ENCODE results near the gene DIMT1.

DIMT1 gene

GRCh38 chr5:62403411-62404250, at the start of gene DIMT1:
Gene DIMT1, minus strand, starts transcription at chr5:62403905. Its CDS starts 133 bp downstream, at chr5:62403772.
- peak; percentile 97 for DNase-seq

- no peak for DNase-seq
Observed at GRCh38 chr5:62450259-62450658, 46.6 kb upstream of the DIMT1 start.

GRCh38 chr5:62448528-62448927, 44.8 kb upstream of the DIMT1 start:
- DNase-seq = no peak

- no peak for DNase-seq
Observed at GRCh38 chr5:62432621-62433064, 28.9 kb upstream of the DIMT1 start.

- peak; percentile 27 for DNase-seq
Observed at GRCh38 chr5:62431735-62432620, 28.3 kb upstream of the DIMT1 start.

- DNase-seq = no peak
Observed at GRCh38 chr5:62424763-62425162, 21.1 kb upstream of the DIMT1 start.

- DNase-seq = no peak
Observed at GRCh38 chr5:62421414-62421813, 17.7 kb upstream of the DIMT1 start.

- no peak for DNase-seq
Observed at GRCh38 chr5:62419609-62420008, 15.9 kb upstream of the DIMT1 start.

DNA sequence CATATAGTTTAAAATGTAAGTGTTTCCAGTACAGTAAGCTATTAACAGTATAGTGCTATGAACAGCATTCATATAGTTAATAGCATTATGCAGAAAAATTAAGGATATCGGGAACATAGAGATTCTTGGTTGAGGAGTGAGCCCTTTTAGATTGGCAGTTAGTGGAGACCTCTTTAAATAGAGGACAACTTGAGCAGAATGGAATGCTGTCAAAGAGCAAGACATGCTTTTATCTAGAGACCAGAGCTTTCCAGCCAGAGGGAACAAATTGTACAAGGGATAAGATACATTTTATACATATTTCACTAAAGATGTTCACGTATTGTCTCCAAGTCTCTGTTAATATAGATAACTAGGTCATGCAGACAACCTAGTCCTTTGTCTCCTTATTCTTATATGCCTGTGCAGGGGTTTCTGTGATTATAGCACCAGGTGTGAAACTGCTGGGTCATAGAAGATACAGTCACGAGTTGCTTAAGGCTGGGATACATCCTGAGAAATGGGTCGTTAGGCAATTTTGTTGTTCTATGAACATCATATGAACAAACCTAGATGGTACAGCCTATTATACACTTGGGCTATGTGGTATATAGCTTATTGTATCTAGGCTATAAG, 14.9 kb upstream of the DIMT1 start:
- no peak for DNase-seq

GRCh38 chr5:62413711-62414110, 10.0 kb upstream of the DIMT1 start:
- DNase-seq = no peak

- DNase-seq = peak; percentile 99
Observed at GRCh38 chr5:62412549-62413329, 9.0 kb upstream of the DIMT1 start, which contains the start of gene IPO11. Gene IPO11, plus strand, starts transcription at chr5:62412763. Its CDS starts 24,517 bp downstream, at chr5:62437280.

GRCh38 chr5:62395210-62395950, 8.3 kb downstream of the DIMT1 start:
- no peak for DNase-seq

DNA sequence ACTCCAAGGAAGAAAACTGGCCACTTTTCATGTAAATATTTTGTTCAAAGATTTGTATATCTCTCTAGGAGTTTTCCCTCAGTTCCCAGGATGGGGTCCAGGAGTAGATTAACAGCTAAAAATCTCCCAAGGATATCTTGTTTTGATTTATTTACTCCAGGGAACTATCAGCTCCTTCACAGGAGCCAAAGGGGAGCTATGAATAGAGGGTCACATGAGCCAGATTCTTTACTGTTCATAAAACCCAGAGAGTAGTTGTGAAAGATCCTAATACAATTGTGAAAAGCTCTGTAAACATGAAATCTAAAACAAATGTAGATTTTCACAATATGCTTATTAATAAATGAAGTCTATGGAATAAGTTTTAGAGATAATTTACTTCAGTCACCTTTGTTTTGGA, 16.9 kb downstream of the DIMT1 start:
- no peak for DNase-seq

- DNase-seq = no peak
Observed at GRCh38 chr5:62385816-62386400, 17.8 kb downstream of the DIMT1 start.

- DNase-seq = no peak
Observed at GRCh38 chr5:62385131-62385530, 18.6 kb downstream of the DIMT1 start.

DNA sequence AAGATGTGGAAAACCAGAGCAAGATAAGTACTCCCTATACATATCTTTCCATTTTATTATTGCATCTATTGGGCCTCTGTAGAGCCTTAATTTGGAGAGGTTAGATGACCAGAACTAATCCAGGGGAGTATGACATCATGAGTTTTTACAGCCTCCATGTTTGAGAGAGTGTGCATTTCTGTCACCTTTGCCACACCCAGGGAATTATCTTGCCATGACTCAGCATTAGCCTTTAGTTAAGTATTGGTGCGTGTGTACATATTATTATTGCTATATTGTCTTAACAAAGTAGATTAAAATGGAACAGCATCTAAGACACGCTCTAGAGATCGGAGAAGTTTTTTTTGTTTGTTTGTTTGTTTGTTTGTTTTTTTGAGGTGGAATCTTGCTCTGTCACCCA, 27.6 kb downstream of the DIMT1 start:
- DNase-seq = no peak

DNA sequence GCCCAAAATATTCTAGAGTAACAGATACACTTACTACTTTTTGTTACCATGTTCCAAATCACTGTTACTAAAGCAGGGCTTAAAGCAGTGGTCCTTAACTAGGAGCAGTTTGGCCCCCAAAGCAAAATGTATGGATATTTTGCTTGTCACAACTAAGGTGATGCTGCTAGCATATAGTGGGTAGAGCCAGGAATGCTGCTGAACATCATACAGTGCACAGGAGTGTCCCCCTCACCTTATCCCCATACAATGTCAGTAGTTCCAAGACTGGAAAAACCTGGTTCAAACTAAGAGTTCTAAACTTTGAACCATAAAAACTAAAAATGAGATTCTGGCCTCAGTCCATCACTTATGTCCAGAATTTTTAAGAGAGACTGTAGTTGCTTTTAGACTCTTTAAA, 28.1 kb downstream of the DIMT1 start:
- no peak for DNase-seq

DNA sequence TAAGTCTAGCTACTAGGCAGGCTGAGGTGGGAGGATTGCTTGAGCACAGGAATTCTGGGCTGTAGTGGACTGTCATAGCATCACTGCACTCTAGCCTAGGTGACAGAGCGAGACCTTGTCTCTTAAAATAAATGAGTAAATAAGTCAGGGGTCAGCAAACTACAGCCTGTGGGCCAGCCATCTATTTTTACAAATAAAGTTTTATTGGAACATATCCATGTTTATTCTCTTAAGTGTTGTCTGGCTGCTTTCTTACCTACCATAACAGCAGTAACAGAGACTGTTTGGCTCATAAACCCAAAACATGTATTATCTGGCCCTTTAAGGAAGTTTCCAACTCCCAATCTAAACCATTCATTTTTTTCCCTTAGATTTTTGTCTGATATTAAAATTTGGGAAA, 29.6 kb downstream of the DIMT1 start:
- no peak for DNase-seq

DNA sequence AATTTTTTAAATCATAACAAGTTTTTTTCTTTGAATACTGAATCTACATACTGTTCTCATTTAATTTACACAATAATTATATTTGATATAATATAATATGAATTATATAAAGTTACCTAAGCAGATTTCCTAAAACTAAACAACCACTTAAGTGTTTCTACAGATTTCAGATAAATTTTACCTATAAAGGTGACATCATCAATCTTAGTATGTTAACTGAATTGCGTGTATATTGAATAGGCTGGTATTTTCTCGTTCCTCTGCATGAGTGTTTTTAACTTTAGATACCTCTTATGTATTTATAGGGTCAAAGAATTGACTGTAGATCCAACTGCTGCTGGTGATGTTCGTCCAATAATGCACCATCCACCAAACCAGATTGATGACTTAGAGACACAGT, 30.3 kb downstream of the DIMT1 start:
- no peak for DNase-seq

- no peak for DNase-seq
Observed at GRCh38 chr5:62372600-62372999, 31.1 kb downstream of the DIMT1 start.

- no peak for DNase-seq
Observed at GRCh38 chr5:62371409-62371808, 32.3 kb downstream of the DIMT1 start.
